HCT116 (cell line): ENCODE results near the gene LCLAT1. TPM values are rescaled to one million over a fixed set of nuclear protein-coding genes. Genes with fewer than 3 reads are reported as not detected.

Experiments
- ATAC-seq: fragments of 200-7000 bp; cut with Tn5 transposase; 2 replicates; pipeline ENCODE4 v1.9.1; 2020; ENCODE audit warnings: mild to moderate bottlenecking, moderate library complexity
- BruUV-seq: library from RNA; stranded (reverse); fragments of 400-500 nt; replicated peaks from 2 replicates; lab custom pipeline; 2021; lab: Mats Ljungman, UMichigan
- CTCF ChIA-PET: fragments of 300-600 bp; sonication (Branson Sonifier 250); formaldehyde crosslinking; loops from one replicate; lab custom pipeline; 2021; ENCODE audit warnings: antibody characterized with exemption; lab: Charles Lee
- POLR2A ChIA-PET: fragments of 300-600, 350-600 bp; sonication (Branson Sonifier 250); formaldehyde crosslinking; loops from one replicate; lab custom pipeline; 2021; ENCODE audit warnings: antibody characterized with exemption; lab: Charles Lee
- RAD21 ChIA-PET, 2 experiments: fragments of 300-600 bp; sonication (Branson Sonifier 250); formaldehyde crosslinking; loops; one replicate each; lab custom pipeline; 2023; ENCODE audit warnings: low total read pairs in 2 of 2; ENCODE audit not compliant: uncharacterized antibody in 2 of 2, unreplicated experiment in 2 of 2, low non-redundant PET in 1 of 2; lab: Charles Lee
- DNase-seq: peaks from one replicate; pipeline ENCODE4 v3.0.0-alpha.2; 2010; ENCODE audit warnings: low read depth, low spot score
- H2AFZ ChIP-seq: fragments of 200-600 bp; shearing (Covaris generic), sonication (generic); 2 replicates; pipeline ENCODE4 v1.6.1; 2017; ENCODE audit warnings: low read depth, mixed run types, mixed read lengths, antibody characterized with exemption, low read length; ENCODE audit not compliant: poor library complexity, severe bottlenecking
- H3K27ac ChIP-seq: 2 replicates; pipeline ENCODE4 v1.5.1; 2012; ENCODE audit warnings: low read depth, low read length
- H3K27me3 ChIP-seq: fragments of 200-600 bp; sonication (generic); 2 replicates; pipeline ENCODE4 v1.6.1; 2016; ENCODE audit warnings: mixed run types, low read length, mixed read lengths; ENCODE audit not compliant: insufficient read depth
- H3K36me3 ChIP-seq, 2 experiments: fragments of 200-500 bp in 1 of 2; fragments of 200-600 bp in 1 of 2; sonication (Bioruptor generic) in 1 of 2; sonication (generic) in 1 of 2; 2 replicates each; pipeline versions ENCODE4 v1.5.1 to v1.6.1; 2014 to 2016; ENCODE audit warnings: low read length in 2 of 2, inconsistent platforms in 1 of 2, mixed read lengths in 1 of 2, mixed run types in 1 of 2; ENCODE audit not compliant: insufficient read depth in 2 of 2, control insufficient read depth in 1 of 2
- H3K4me1 ChIP-seq, 2 experiments: fragments of 200-600 bp in 1 of 2; sonication (generic) in 1 of 2; 2 replicates each; pipeline versions ENCODE4 v1.5.1 to v1.6.1; 2012 to 2017; ENCODE audit warnings: low read length in 2 of 2, inconsistent platforms in 1 of 2, mild to moderate bottlenecking in 1 of 2, mixed read lengths in 1 of 2, mixed run types in 1 of 2, moderate library complexity in 1 of 2; ENCODE audit not compliant: insufficient read depth in 2 of 2, control insufficient read depth in 1 of 2
- H3K4me2 ChIP-seq: fragments of 200-600 bp; sonication (generic); 2 replicates; pipeline ENCODE4 v1.6.1; 2017; ENCODE audit warnings: mixed run types, low read length, mixed read lengths
- H3K4me3 ChIP-seq, 2 experiments: fragments of 200-600 bp in 1 of 2; sonication (generic) in 1 of 2; replicated peaks in 1 of 2; 2 replicates each; pipeline ENCODE4 v1.5.1; 2011 to 2016; ENCODE audit warnings: low read length in 2 of 2, control low read depth in 1 of 2, low read depth in 1 of 2, mild to moderate bottlenecking in 1 of 2, mixed read lengths in 1 of 2, mixed run types in 1 of 2
- H3K79me2 ChIP-seq: fragments of 200-600 bp; sonication (generic); 2 replicates; pipeline ENCODE4 v1.6.1; 2017; ENCODE audit warnings: mild to moderate bottlenecking, mixed run types, low read length, moderate library complexity, mixed read lengths; ENCODE audit not compliant: insufficient read depth
- H3K9ac ChIP-seq: fragments of 200-600 bp; sonication (generic); 2 replicates; pipeline ENCODE4 v1.6.1; 2016; ENCODE audit warnings: low read length, mixed read lengths
- H3K9me2 ChIP-seq: fragments of 200-600 bp; sonication (generic), shearing (Covaris generic); 2 replicates; pipeline ENCODE4 v1.6.1; 2017; ENCODE audit warnings: mixed run types, mild to moderate bottlenecking, moderate library complexity; ENCODE audit not compliant: insufficient read depth
- H3K9me3 ChIP-seq, 2 experiments: fragments of 200-500 bp in 1 of 2; fragments of 200-600 bp in 1 of 2; sonication (Bioruptor generic) in 1 of 2; sonication (generic) in 1 of 2; 2 replicates each; pipeline ENCODE4 v1.6.1; 2014 to 2017; ENCODE audit warnings: low read length in 2 of 2, mixed read lengths in 2 of 2, inconsistent platforms in 1 of 2, low read depth in 1 of 2, mild to moderate bottlenecking in 1 of 2, mixed run types in 1 of 2, moderate library complexity in 1 of 2; ENCODE audit not compliant: control insufficient read depth in 1 of 2, insufficient read depth in 1 of 2
- H4K20me1 ChIP-seq: fragments of 200-600 bp; sonication (generic), shearing (Covaris generic); 2 replicates; pipeline ENCODE4 v1.6.1; 2017; ENCODE audit warnings: mixed run types, mild to moderate bottlenecking, moderate library complexity; ENCODE audit not compliant: insufficient read depth
- CBX3 ChIP-seq: IDR thresholded peaks from 2 replicates; pipeline ENCODE4 v1.6.1; 2012; ENCODE audit warnings: low read depth
- ELF1 ChIP-seq: IDR thresholded peaks from 2 replicates; pipeline ENCODE4 v1.6.1; 2012; ENCODE audit warnings: low read depth, borderline replicate concordance
- EZH2 ChIP-seq: fragments of 200-600 bp; sonication (generic); IDR thresholded peaks from 2 replicates; pipeline ENCODE4 v1.6.1; 2017; ENCODE audit warnings: antibody characterized with exemption, mixed run types
- JUND ChIP-seq: IDR thresholded peaks from 2 replicates; pipeline ENCODE4 v1.6.1; 2012
- MAX ChIP-seq: IDR thresholded peaks from 2 replicates; pipeline ENCODE4 v1.6.1; 2012
- POLR2A ChIP-seq: IDR thresholded peaks from 2 replicates; pipeline ENCODE4 v1.7.0; 2011; ENCODE audit warnings: borderline replicate concordance; ENCODE audit not compliant: insufficient read depth, insufficient read length; ENCODE audit errors: extremely low read depth
- SP1 ChIP-seq: IDR thresholded peaks from 2 replicates; pipeline ENCODE4 v1.6.1; 2012; ENCODE audit warnings: low read depth
- SRF ChIP-seq: IDR thresholded peaks from 2 replicates; pipeline ENCODE4 v1.6.1; 2012; ENCODE audit warnings: low read depth
- ZNF274 ChIP-seq: fragments of 200-500 bp; sonication (Bioruptor generic); IDR thresholded peaks from 2 replicates; pipeline ENCODE4 v1.6.1; 2014; ENCODE audit warnings: mild to moderate bottlenecking, low read depth, low read length, inconsistent platforms
- intact Hi-C: fragments of 100-400 bp; cut with micrococcal nuclease; formaldehyde crosslinking; loops from 2 replicates; pipeline ENCODE4 v1.10.0; 2022
- total RNA-seq: library from RNA; stranded (reverse); gene quantifications from one replicate; pipeline ENCODE4 v1.2.1, GENCODE V29; 2021; ENCODE audit not compliant: unreplicated experiment

The LCLAT1 gene
- total RNA-seq, 1 experiment from 2014 or later, result 36.2 TPM

- CTCF ChIA-PET, result no interaction called here
- RAD21 ChIA-PET, result no interaction called here
- H2AFZ ChIP-seq, result no peak overlapping the region
- no peaks in the 10 kb centered on the region for H3K79me2 ChIP-seq
- H3K27me3 ChIP-seq, result no peaks in the 10 kb centered on the region
- no peak overlapping the region for H3K9ac ChIP-seq
- no peak overlapping the region for H3K4me2 ChIP-seq
- intact Hi-C loops, result no loop called here
- no peaks in the 10 kb centered on the region for H3K9me2 ChIP-seq
- H3K4me3 ChIP-seq, result no peak overlapping the region
- BruUV-seq, result no TSS peak
- TF ChIP-seq JUND (no peak), EZH2 (no peak), SRF (no peak), MAX (no peak), ELF1 (no peak), SP1 (no peak), ZNF274 (no peak), POLR2A (no peak)
- H3K36me3 ChIP-seq, result no peaks in the 10 kb centered on the region
- no peak for ATAC-seq
- no peak overlapping the region for H3K27ac ChIP-seq
- no peaks in the 10 kb centered on the region for H3K4me1 ChIP-seq
- no peaks in the 10 kb centered on the region for H4K20me1 ChIP-seq
- H3K9me3 ChIP-seq, result no peaks in the 10 kb centered on the region
- POLR2A ChIA-PET, result no interaction called here
- no peak for DNase-seq
These were observed 230.9 kb downstream of the LCLAT1 start for GRCh38 chr2:30677861-30678385.

- no peak for ATAC-seq
- H3K9me2 ChIP-seq, result no peaks in the 10 kb centered on the region
- H4K20me1 ChIP-seq, result no peaks in the 10 kb centered on the region
- no peaks in the 10 kb centered on the region for H3K79me2 ChIP-seq
- no peak for TF ChIP-seq CBX3
- no peak overlapping the region for H2AFZ ChIP-seq
- ChIA-PET RAD21 (no interaction called here), POLR2A (no interaction called here), CTCF (no interaction called here)
- H3K27me3 ChIP-seq, result no peaks in the 10 kb centered on the region
- intact Hi-C loops, result no loop called here
- H3K9me3 ChIP-seq, result no peaks in the 10 kb centered on the region
- H3K4me3 ChIP-seq, result no peak overlapping the region
- H3K27ac ChIP-seq, result no peak overlapping the region
- no peaks in the 10 kb centered on the region for H3K4me1 ChIP-seq
- no peak overlapping the region for H3K4me2 ChIP-seq
- BruUV-seq, result no TSS peak
- DNase-seq, result no peak
- no peak overlapping the region for H3K9ac ChIP-seq
- H3K36me3 ChIP-seq, result no peaks in the 10 kb centered on the region
These were observed 231.5 kb downstream of the LCLAT1 start for GRCh38 chr2:30678410-30679137.
